GM18517 (cell line): ENCODE data around the gene ENO3.
A peak's percentile ranks its signal among the peaks of the same experiment; 100 is the strongest.

Experiments used
- ATAC-seq: cut with Tn5 transposase; IDR thresholded peaks from one replicate; pipeline ENCODE4 v1.9.1; 2021; ENCODE audit warnings: mild to moderate bottlenecking, moderate library complexity; ENCODE audit not compliant: unreplicated experiment

The ENO3 gene

GRCh38 chr17:4936436-4936835 lies 14.5 kb upstream of the ENO3 start:
- no peak for ATAC-seq

DNA sequence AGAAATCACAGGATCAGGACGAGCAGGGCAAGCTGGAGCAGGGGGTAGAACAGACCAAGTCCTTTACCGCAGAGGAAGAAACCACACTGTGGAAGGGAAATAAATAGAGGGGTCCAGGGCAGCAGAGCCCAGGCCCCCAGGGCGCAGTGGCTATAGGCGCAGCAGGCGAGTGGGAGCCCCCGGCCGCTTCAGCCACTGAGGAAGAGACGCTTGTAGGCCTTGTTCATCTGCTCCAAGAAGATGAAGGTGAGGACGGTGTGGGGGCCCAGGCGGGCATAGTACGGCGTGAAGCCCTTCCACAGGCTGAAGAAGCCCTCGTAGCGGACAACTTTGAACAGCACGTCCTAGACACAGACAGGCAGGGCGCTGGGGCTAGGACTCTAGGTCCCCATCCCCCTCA lies 13.4 kb upstream of the ENO3 start:
- no peak for ATAC-seq

- ATAC-seq, result no peak
These were observed 12.8 kb upstream of the ENO3 start for GRCh38 chr17:4938069-4938491.

DNA sequence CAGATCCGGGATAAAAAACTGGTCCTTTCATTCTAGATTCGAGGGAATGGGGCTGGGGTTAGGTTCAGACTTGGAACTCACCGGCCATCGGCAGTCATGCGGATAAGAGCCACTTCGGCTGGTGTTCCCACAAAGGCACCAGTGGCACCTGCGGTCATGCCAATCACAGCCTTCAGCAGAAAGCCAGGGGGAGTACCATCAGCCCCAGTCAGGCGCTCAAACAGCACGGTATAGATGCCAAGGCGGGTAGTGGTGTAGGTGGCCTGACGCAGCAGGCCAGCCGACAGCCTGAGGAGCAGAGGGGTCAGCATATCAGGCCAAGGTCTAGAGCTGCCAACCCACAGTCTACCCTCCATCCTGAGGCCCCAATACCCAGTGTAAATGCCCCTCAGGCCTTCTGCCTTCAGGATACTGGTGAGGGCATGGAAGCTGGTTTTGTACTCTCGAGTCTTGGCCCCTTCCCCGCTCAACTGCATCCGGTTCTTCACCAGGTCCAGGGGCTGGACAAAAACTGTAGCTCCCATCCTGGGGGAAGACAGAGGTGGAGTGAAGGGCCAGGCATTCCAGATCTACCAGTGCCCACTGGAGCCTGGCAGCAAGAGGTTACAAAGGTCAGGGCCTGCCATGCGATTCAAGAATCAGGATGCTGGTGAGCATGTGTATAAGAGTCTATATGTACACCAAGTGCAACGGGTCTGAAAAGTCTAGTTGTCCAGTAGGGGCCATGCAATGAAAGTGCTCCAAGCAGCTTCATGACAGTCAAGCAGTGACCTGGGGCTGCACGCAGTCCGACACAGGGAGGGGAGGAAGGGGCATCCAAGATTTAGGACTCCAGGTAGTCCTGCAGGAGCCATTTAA lies 12.0 kb upstream of the ENO3 start:
- no peak for ATAC-seq

- ATAC-seq, result peak; percentile 19
These were observed 11.4 kb upstream of the ENO3 start for GRCh38 chr17:4939546-4939795.

DNA sequence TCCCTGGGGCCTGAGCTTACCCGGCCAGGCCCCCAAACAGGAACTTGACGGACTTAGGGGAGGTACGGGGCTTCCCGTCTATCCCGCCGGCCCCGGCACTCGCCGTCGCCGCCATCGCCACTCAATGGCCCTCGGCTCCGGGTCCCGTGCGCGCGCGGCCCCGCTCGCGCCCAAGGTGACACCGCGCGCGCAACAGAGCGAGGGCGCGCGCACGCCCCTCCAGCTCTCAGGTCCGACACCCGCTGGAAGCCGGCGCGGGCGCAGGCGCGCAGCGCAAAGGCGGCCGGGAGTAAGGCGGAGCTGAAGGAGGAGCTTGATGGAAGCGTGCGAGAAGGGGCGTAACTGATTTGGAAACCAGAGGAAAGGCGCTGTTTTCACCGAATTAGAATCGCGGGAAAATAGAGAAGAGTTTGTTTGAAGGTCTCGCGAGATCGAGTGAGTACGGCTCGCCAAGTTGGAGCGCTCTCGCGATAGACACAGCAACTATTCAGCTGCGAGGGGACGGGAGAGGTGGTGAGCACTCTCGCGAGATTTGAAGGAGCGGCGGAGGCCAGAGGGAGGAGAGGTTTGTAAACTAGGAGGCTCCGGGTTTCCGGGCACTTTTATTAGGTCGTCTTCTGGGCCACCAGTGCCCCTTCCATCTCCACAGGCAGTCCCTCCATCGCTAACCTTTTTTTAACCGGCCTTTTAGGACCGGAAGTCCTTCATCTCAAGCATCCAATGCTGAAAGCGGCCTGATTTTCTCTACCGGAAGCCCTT lies 10.9 kb upstream of the ENO3 start, which contains the start of the genes RNF167 and SLC25A11:
Gene RNF167, plus strand, starts transcription at position 473 of the 759 bp plus-strand sequence. CDS start 642 bp downstream, outside the sequence.
Gene SLC25A11, minus strand, starts transcription at position 251 of the 759 bp plus-strand sequence. Its CDS starts 136 bp downstream, at position 115.
- ATAC-seq, result peak; percentile 83

GRCh38 chr17:4940555-4941318 lies 10.2 kb upstream of the ENO3 start:
- no peak for ATAC-seq

DNA sequence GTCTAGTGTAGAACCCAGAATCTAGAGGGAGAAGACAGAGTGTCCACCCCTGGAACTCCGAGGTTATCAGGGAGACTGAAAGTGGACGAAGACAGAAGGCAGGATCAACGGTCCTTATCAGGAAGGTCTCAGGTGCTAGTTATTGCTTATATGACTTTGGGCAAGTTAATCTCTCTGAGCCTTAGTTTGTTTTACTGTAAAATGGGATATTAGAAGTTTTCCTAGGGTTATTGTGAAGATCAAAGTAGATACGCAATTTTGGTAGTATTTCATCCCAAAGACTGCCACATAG lies 9.7 kb upstream of the ENO3 start:
- ATAC-seq, result no peak

DNA sequence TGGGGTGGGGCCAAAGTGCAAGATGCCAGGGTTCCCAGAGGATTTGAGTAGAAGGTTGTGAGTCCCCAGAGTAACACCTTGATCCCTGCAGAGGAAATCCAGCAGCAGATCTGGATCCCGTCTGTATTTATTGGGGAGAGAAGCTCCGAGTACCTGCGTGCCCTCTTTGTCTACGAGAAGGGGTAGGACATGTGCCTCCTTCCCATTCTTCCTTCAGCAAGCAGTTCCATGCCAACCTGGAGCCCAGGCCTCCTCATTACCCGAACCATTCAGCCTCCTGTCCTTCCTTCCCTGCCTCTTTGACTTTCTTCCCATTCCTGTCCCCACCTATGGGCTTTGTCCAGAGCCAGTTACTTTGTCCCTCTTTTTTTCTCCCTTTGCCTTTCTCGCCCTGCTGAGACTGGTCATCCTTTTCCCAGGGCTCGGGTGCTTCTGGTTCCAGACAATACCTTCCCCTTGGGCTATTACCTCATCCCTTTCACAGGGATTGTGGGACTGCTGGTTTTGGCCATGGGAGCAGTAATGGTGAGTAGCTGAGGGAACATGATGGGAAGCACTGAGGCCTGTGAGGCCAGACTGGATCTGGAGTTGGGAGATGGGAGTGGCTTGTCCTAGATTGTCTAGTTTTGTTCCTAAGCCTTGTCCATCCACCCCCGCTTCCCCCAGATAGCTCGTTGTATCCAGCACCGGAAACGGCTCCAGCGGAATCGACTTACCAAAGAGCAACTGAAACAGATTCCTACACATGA lies 8.0 kb upstream of the ENO3 start:
- no peak for ATAC-seq

DNA sequence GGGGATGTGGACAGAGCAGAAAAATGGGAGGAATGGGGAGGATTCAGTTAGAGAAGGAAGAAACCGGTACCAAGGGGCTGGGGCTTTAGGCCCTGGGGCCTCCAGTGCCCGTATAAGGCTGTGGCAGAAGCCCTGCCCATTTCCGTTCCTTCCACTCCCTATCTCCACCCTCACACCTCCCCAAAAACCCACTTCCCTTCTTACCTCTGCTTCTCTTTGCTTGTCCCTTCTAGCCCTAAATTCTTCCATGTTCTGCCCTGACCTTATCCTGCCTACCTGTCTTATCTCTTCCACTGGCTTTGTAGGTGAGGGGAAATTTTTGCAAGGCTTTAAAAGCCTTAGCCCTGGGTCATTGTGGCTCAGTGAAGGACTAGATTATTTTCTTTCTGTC lies 6.8 kb upstream of the ENO3 start:
- no peak for ATAC-seq

GRCh38 chr17:4944554-4945175 lies 6.3 kb upstream of the ENO3 start:
- no peak for ATAC-seq

DNA sequence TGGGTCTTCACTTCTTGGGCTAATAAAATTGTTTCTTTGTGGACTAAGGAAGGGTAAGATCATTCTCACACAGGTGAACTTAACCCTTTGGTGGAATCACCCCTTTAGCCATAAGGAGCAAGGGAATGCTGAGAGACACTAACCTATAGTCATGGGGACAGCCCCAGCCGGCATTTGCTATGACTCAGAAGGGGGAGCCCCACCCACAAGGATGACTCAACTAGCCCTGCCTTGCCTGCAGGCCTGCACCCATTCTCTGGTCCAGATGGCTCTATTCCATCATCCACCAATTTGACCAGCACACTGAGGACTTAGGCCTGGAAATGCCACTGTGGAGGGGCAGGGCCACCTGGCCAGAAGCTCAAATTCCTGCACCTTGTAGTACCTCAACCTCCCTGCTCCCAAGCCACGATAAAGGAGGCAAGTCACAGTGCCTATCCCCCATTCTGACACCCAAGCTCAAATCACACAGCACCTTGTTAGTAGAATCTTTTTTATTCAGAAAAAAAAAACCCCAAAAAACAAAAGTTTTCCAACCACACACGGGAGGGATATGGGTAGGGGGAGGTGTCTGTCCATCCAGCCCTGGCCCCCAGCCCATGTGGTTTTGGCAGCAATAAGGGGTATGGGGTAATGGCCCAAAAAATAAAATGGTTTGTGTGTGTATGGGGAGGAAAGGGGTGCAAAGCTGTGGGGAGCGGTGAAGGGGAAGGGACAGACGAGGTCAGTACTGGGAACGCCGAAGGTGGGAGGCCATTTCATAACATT lies 5.6 kb upstream of the ENO3 start:
- no peak for ATAC-seq

GRCh38 chr17:4945944-4946280 lies 5.0 kb upstream of the ENO3 start:
- no peak for ATAC-seq

DNA sequence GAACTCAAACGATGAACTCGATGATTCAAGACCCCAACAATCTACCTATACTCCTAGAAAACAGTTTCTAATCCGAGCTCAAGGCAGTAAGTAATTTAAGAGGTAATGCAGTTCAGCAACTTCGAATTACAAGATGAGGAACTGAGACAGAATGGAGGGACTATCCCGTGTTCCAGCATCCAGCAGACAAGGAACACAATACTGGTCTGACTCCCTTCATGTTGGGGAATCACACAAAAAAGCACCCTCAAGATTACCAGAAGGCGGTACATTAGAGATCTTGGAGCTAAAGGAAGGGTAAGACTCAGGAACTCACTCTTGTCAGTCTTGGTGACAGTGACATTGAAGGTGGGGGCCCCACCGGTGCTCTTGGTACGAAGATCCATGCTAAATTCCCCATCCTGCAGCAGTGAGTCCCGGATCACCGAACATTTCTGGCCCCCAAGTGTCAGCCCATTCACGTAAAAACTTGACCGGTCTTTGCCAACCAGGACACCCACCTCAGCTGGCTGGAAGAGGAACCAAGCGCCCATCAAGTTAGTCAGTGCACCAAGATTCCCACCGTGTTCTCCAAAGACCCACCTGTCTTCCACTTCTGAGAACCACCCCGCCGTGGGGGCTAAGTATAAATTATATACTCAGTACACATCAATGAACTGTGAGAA lies 4.5 kb upstream of the ENO3 start:
- no peak for ATAC-seq

DNA sequence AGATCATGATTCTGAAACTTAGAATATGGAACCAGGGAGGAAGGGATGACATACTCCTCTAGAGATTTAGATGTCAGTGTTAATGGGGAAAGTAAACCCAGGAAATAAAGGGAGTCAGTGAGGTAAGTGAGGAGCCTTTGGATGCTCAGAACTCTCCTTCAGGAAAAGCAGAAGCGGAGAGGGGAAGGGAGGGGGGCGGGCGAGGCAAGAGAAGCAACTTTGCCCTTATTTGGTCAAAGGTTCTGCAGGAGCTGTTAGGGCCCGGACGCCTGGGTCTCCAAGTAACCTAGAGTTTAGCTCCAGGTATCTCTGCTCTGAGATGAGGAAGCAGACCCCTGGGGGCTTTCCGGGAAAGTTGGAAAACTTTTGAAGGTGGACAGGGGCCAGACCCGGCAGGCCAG lies 3.9 kb upstream of the ENO3 start:
- no peak for ATAC-seq

- ATAC-seq, result no peak
These were observed 3.3 kb upstream of the ENO3 start for GRCh38 chr17:4947411-4948165.

- ATAC-seq, result peak; percentile 6
These were observed 2.6 kb upstream of the ENO3 start, which contains the start of gene PFN1 for GRCh38 chr17:4948166-4948930. Gene PFN1 (minus strand): TSS chr17:4948530. CDS start chr17:4948394, 136 bp downstream.

DNA sequence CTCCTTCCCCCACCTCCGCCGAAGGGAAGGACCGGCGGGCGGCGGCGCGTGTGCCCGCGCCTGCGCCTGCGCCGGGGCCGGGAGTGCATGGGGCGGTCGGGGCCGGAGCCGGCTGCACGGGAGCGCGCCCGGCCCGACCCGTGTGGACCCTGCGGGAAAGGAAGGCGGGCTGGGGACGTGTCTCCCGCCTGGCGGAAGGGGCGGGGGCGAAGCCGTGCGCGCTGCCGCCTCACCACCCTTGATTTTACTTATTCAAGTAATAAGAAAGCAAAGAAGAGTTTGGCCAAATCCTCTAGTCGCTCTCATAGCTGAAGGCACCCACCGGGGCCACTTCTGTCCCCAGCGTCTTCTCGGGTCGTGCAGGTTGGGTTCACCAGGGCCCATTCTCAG lies 2.0 kb upstream of the ENO3 start:
- ATAC-seq, result peak; percentile 33
